Liver (tissue), 9 donors: ENCODE data around the gene CPNE5. TPM values are rescaled to one million over a fixed set of nuclear protein-coding genes. Genes with fewer than 3 reads are reported as not detected.

ENCODE experiments used
- DNase-seq: peaks from one replicate; pipeline ENCODE4 v3.0.0-alpha.2; 2017; ENCODE audit warnings: low spot score
- H3K27ac ChIP-seq, 2 donors: one replicate each; pipeline ENCODE4 v1.7.0; 2013; ENCODE audit warnings: inconsistent platforms in 2 of 2, low read length in 2 of 2, control low read depth in 1 of 2, low read depth in 1 of 2, mild to moderate bottlenecking in 1 of 2
- H3K27me3 ChIP-seq, 4 donors: one replicate each; pipeline versions ENCODE4 v1.6.1 to v1.7.0; 2013; ENCODE audit warnings: low read length in 3 of 4, inconsistent platforms in 1 of 4, mild to moderate bottlenecking in 1 of 4, moderate library complexity in 1 of 4; ENCODE audit not compliant: control insufficient read depth in 4 of 4, insufficient read depth in 4 of 4
- H3K36me3 ChIP-seq, 4 donors: one replicate each; pipeline versions ENCODE4 v1.6.1 to v1.7.0; 2013; ENCODE audit warnings: low read length in 3 of 4, mild to moderate bottlenecking in 3 of 4, low read depth in 1 of 4, moderate library complexity in 1 of 4; ENCODE audit not compliant: control insufficient read depth in 4 of 4, insufficient read depth in 3 of 4
- H3K4me1 ChIP-seq, 4 donors: one replicate each; pipeline versions ENCODE4 v1.6.1 to v1.7.0; 2013; ENCODE audit warnings: low read length in 3 of 4, mild to moderate bottlenecking in 3 of 4, moderate library complexity in 1 of 4; ENCODE audit not compliant: control insufficient read depth in 4 of 4, insufficient read depth in 4 of 4
- H3K4me3 ChIP-seq, 3 donors: one replicate each; pipeline versions ENCODE4 v1.6.1 to v1.7.0; 2013; ENCODE audit warnings: low read length in 3 of 3, control low read depth in 1 of 3, low read depth in 1 of 3, mild to moderate bottlenecking in 1 of 3
- H3K9ac ChIP-seq, 2 donors: one replicate each; pipeline ENCODE4 v1.7.0; 2013; ENCODE audit warnings: low read length in 2 of 2, mild to moderate bottlenecking in 2 of 2, moderate library complexity in 2 of 2, control low read depth in 1 of 2, low read depth in 1 of 2
- H3K9me3 ChIP-seq, 4 donors: one replicate each; pipeline versions ENCODE4 v1.6.1 to v1.7.0; 2013; ENCODE audit warnings: low read length in 3 of 4; ENCODE audit not compliant: control insufficient read depth in 4 of 4
- CTCF ChIP-seq: fragments of 150-350 bp; IDR thresholded peaks from 2 replicates; pipeline ENCODE4 v1.5.1; 2017; ENCODE audit warnings: improper control_type of control experiment, low read depth, low read length; ENCODE audit not compliant: missing input control
- EGR1 ChIP-seq, 2 donors: IDR thresholded peaks; 2 replicates each; pipeline ENCODE4 v1.6.1; 2016 to 2018; ENCODE audit warnings: antibody characterized with exemption in 2 of 2, low read depth in 2 of 2
- FOXA1 ChIP-seq: IDR thresholded peaks from 2 replicates; pipeline ENCODE4 v1.6.1; 2016; ENCODE audit warnings: antibody characterized with exemption
- FOXA2 ChIP-seq: IDR thresholded peaks from 2 replicates; pipeline ENCODE4 v1.6.1; 2016; ENCODE audit warnings: antibody characterized with exemption
- GABPA ChIP-seq, 2 donors: IDR thresholded peaks in 1 of 2; conservative IDR thresholded peaks in 1 of 2; 2 replicates each; pipeline ENCODE4 v1.6.1; 2016; ENCODE audit warnings: antibody characterized with exemption in 2 of 2, mild to moderate bottlenecking in 1 of 2, moderate library complexity in 1 of 2
- HNF4A ChIP-seq, 2 donors: conservative IDR thresholded peaks; 2 replicates each; pipeline ENCODE4 v1.6.1; 2016; ENCODE audit warnings: antibody characterized with exemption in 2 of 2, mild to moderate bottlenecking in 2 of 2
- HNF4G ChIP-seq: IDR thresholded peaks from 2 replicates; pipeline ENCODE4 v1.6.1; 2016; ENCODE audit warnings: antibody characterized with exemption
- JUND ChIP-seq, 2 donors: IDR thresholded peaks; 2 replicates each; pipeline ENCODE4 v1.6.1; 2016; ENCODE audit warnings: antibody characterized with exemption in 2 of 2
- NR2F2 ChIP-seq: IDR thresholded peaks from 2 replicates; pipeline ENCODE4 v1.6.1; 2016; ENCODE audit warnings: antibody characterized with exemption
- RAD21 ChIP-seq, 2 donors: IDR thresholded peaks; 2 replicates each; pipeline ENCODE4 v1.6.1; 2016; ENCODE audit warnings: antibody characterized with exemption in 2 of 2, mild to moderate bottlenecking in 2 of 2
- REST ChIP-seq: IDR thresholded peaks from 2 replicates; pipeline ENCODE4 v1.6.1; 2016; ENCODE audit warnings: antibody characterized with exemption, mild to moderate bottlenecking
- RXRA ChIP-seq, 2 donors: IDR thresholded peaks; 2 replicates each; pipeline ENCODE4 v1.6.1; 2017 to 2018; ENCODE audit warnings: antibody characterized with exemption in 2 of 2, mild to moderate bottlenecking in 1 of 2
- SP1 ChIP-seq: IDR thresholded peaks from 2 replicates; pipeline ENCODE4 v1.6.1; 2018; ENCODE audit warnings: antibody characterized with exemption, mild to moderate bottlenecking
- TAF1 ChIP-seq: conservative IDR thresholded peaks from 2 replicates; pipeline ENCODE4 v1.6.1; 2016; ENCODE audit warnings: antibody characterized with exemption, mild to moderate bottlenecking
- YY1 ChIP-seq: IDR thresholded peaks from 2 replicates; pipeline ENCODE4 v1.6.1; 2016; ENCODE audit warnings: antibody characterized with exemption, mild to moderate bottlenecking
- ZBTB33 ChIP-seq: IDR thresholded peaks from 2 replicates; pipeline ENCODE4 v1.6.1; 2016; ENCODE audit warnings: antibody characterized with exemption
- WGBS: extraction: QIAGEN DNeasy Blood & Tissue Kit; methylation state at CpG from one replicate; pipeline ENCODE4 v1.1.7; 2013; 5-methylcytosine and 5-hydroxymethylcytosine counted together
- polyA plus RNA-seq, 2 donors: library from polyadenylated mRNA; stranded (reverse) in 1 of 2; unstranded in 1 of 2; fragments of 200-250 nt in 1 of 2; fragments of >200 nt in 1 of 2; fragmentation: Nextera tagmentation in 1 of 2; extraction: Ambion mirVana in 1 of 2; gene quantifications; one replicate each; pipeline versions ENCODE4 v1.2.1 to v1.2.3, GENCODE V29; 2013 to 2015
- total RNA-seq, 2 donors: library from RNA; depleted of rRNA; stranded (reverse); fragments of >200 nt; gene quantifications; one replicate each; pipeline ENCODE4 v1.2.3, GENCODE V29; 2014
- TF ChIP-seq, protein P1 (sequence below): IDR thresholded peaks from 2 replicates; pipeline ENCODE4 v1.6.1; 2016; ENCODE audit warnings: antibody characterized with exemption
- TF ChIP-seq, protein P2 (sequence below): IDR thresholded peaks from 2 replicates; pipeline ENCODE4 v1.6.1; 2016; ENCODE audit warnings: antibody characterized with exemption
- donor health status: healthy.
- donor health status: healthy.
- donor health status: healthy.
- donor health status: healthy.
- donor health status: healthy.

Gene CPNE5
- total and polyA plus RNA-seq, 4 donors = 0.24 to 1.1 (median 0.44) TPM

- WGBS = over 99% methylated on average over 3 of the region's 3 CpGs
- peaks cover 0 to 21% (median 10%) of the 10 kb centered on the region in 4 donors for H3K4me1 ChIP-seq
- no peak overlapping the region for H3K4me3 ChIP-seq
- no peaks in the 10 kb centered on the region for H3K36me3 ChIP-seq
- DNase-seq = no peak
- H3K9me3 ChIP-seq = no peaks in the 10 kb centered on the region
- TF ChIP-seq, protein P1, sequence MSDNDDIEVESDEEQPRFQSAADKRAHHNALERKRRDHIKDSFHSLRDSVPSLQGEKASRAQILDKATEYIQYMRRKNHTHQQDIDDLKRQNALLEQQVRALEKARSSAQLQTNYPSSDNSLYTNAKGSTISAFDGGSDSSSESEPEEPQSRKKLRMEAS = no peak
- no peak for TF ChIP-seq CTCF
- no peak for TF ChIP-seq SP1
- no peak for TF ChIP-seq NR2F2
- TF ChIP-seq, protein P2, sequence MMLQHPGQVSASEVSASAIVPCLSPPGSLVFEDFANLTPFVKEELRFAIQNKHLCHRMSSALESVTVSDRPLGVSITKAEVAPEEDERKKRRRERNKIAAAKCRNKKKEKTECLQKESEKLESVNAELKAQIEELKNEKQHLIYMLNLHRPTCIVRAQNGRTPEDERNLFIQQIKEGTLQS = no peak
- no peak for TF ChIP-seq YY1
- TF ChIP-seq ZBTB33 = no peak
- no peak for TF ChIP-seq REST
- no peak for TF ChIP-seq FOXA2
- TF ChIP-seq RXRA (IDR thresholded peaks at IDR 0.05) = no peak
- TF ChIP-seq GABPA (IDR thresholded peaks at IDR 0.05 in 1 of 2, conservative IDR thresholded peaks at IDR 0.05 in 1 of 2) = no peak
- no peak for TF ChIP-seq EGR1 (IDR thresholded peaks at IDR 0.05; ENCODE audit: low read depth in 2 of 2)
- no peak for TF ChIP-seq HNF4A (conservative IDR thresholded peaks at IDR 0.05)
- no peak for TF ChIP-seq TAF1
- TF ChIP-seq FOXA1 = no peak
- no peak for TF ChIP-seq JUND (IDR thresholded peaks at IDR 0.05)
- no peak for TF ChIP-seq HNF4G
- TF ChIP-seq RAD21 (IDR thresholded peaks at IDR 0.05) = no peak
- no peaks in the 10 kb centered on the region for H3K27me3 ChIP-seq
- H3K9ac ChIP-seq = no peak overlapping the region
- no peak overlapping the region for H3K27ac ChIP-seq
Measured at GRCh38 chr6:36884610-36885009, 45.4 kb upstream of the CPNE5 start.
